Vagina (tissue), 2 donors: Measurements from ENCODE around the gene STX5.

Experiments
- POLR2A ChIP-seq, 2 donors: fragments of 450-650 bp; IDR thresholded peaks; one replicate each; pipeline ENCODE4 v1.6.1; 2017; ENCODE audit warnings: antibody characterized with exemption in 2 of 2, mild to moderate bottlenecking in 2 of 2, moderate library complexity in 2 of 2
- TF ChIP-seq, protein P1 (sequence below), 3 experiments: fragments of 450-650 bp in 2 of 3; fragments of 200-600 bp in 1 of 3; sonication (generic) in 1 of 3; IDR thresholded peaks; one replicate each; pipeline ENCODE4 v1.5.1; 2017 to 2019; ENCODE audit warnings: antibody characterized with exemption in 3 of 3, mild to moderate bottlenecking in 2 of 3, moderate library complexity in 2 of 3

DNA sequence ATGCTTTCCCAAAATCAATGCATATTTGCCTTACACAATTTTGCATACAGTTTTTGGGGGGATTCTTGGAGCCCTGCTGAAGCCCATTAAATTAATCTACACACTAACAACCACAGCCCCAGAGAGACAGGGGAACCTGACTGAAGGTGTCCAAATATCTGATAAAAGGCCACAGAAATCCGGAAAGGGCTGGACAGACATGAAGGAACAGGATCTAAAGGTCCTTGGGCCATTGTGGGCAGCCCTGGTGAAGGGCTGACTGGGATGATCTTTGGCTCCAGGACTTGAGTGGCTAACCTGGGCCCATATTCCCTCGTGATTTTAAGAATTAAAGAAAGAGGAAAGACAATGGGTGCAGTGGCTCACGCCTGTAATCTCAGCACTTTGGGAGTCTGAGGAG, 14.3 kb upstream of the STX5 start:
- TF ChIP-seq POLR2A (IDR thresholded peaks at IDR 0.05) = no peak
- TF ChIP-seq, protein P1, sequence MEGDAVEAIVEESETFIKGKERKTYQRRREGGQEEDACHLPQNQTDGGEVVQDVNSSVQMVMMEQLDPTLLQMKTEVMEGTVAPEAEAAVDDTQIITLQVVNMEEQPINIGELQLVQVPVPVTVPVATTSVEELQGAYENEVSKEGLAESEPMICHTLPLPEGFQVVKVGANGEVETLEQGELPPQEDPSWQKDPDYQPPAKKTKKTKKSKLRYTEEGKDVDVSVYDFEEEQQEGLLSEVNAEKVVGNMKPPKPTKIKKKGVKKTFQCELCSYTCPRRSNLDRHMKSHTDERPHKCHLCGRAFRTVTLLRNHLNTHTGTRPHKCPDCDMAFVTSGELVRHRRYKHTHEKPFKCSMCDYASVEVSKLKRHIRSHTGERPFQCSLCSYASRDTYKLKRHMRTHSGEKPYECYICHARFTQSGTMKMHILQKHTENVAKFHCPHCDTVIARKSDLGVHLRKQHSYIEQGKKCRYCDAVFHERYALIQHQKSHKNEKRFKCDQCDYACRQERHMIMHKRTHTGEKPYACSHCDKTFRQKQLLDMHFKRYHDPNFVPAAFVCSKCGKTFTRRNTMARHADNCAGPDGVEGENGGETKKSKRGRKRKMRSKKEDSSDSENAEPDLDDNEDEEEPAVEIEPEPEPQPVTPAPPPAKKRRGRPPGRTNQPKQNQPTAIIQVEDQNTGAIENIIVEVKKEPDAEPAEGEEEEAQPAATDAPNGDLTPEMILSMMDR (IDR thresholded peaks at IDR 0.05) = no peak
